Hematopoietic multipotent progenitor cell (in vitro differentiated cells): Measurements from ENCODE around the gene MRPL43. TPM values are rescaled to one million over a fixed set of nuclear protein-coding genes. Genes with fewer than 3 reads are reported as not detected.

Source experiments
- DNase-seq, 3 donors: peaks; one replicate each; pipeline ENCODE4 v3.0.0-alpha.2; 2011 to 2015; ENCODE audit warnings: low read depth in 2 of 3, low spot score in 2 of 3
- total RNA-seq: library from RNA; depleted of rRNA; stranded (reverse); fragments of >200 nt; gene quantifications from one replicate; pipeline ENCODE4 v1.2.3, GENCODE V29; 2012

MRPL43 gene
- total RNA-seq, 1 donor = 81.6 TPM

DNA sequence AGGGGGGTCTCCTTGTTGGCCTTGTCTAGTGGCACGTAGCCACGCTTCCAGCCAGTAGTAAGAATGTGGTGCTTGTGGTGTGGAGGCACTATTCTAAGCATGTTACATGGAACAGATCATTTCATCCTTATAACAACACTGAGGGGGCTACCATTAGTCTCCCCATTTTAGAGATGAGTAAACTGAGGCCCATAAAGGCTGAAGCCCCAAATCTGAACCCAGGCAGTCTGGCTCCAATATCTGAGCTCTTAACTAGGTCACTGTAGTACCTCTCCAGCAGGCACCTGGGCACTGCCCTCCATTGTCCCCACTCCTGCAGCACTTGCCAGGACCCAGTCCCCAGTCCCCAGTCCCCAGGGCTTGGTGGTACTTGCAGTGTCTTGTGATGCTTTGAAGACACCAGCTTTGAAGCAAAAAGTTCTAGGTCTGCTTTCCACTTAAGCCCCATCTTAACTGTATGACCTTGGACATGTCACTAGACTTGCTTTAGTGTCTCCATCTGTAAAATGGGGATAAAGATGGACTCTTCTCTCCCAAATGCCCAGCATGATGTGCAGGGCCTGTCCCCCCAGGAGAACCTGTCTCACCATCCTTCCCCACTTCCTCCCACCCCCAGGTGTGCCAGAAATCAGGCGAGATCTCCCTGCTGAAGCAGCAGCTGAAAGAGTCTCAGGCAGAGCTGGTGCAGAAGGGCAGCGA, 18.7 kb upstream of the MRPL43 start:
- no peak for DNase-seq

DNA sequence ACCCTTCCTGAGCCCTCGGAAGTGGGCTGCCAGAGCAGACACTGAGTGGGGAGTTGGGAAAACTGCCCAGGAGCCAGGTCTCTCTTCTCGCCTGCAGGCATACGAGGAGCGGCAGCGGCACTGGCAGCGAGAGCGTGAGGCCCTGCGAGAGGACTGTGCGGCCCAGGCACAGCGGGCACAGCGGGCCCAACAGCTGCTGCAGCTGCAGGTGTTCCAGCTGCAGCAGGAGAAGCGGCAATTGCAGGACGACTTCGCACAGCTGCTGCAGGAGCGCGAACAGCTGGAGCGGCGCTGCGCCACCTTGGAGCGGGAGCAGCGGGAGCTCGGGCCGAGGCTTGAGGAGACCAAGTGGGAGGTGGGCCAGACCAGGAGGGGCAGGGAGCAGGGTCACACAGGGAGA, 18.1 kb upstream of the MRPL43 start:
- no peak for DNase-seq

DNA sequence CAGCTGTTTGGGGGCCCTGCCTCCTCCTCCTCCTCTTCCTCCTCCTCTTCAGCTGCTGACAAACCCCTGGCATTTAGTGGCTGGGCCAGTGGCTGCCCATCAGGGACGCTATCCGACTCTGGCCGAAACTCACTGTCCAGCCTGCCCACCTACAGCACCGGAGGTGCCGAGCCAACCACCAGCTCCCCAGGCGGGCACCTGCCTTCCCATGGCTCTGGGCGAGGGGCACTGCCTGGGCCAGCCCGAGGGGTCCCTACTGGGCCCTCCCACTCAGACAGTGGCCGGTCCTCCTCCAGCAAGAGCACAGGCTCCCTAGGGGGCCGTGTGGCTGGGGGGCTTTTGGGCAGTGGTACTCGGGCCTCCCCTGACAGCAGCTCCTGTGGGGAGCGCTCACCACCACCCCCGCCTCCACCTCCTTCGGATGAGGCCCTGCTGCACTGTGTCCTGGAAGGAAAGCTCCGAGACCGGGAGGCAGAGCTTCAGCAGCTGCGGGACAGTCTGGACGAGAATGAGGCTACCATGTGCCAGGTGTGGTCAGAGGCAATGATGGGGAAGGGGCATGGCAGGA, 16.4 kb upstream of the MRPL43 start:
- no peak for DNase-seq

DNA sequence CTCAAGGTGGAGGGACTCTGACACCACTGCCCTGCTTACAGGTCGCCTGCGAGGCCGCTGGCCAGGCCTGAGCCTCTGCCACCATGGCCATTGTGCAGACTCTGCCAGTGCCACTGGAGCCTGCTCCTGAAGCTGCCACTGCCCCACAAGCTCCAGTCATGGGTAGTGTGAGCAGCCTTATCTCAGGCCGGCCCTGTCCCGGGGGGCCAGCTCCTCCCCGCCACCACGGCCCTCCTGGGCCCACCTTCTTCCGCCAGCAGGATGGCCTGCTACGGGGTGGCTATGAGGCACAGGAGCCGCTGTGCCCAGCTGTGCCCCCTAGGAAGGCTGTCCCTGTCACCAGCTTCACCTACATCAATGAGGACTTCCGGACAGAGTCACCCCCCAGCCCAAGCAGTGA, 15.2 kb upstream of the MRPL43 start:
- DNase-seq = no peak

DNA sequence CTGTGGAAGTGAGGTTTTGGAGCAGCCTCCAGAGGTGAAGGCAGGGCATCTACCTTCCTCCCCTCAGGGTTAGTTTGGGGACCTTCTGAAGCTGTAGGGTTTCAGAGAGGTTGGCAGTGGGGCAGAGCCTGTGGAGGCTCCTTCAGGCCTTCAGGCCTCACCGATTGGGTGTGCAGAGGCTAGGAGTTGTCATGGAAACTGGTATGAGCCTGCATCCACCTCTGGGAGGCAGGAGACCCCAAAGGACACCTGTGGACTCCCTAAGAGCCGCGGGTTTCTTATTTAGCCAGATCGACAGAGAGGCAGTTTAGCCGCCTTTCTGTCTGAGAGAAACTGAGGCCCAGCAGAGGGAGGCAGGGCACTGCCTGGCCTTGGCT, 14.3 kb upstream of the MRPL43 start:
- no peak for DNase-seq

DNA sequence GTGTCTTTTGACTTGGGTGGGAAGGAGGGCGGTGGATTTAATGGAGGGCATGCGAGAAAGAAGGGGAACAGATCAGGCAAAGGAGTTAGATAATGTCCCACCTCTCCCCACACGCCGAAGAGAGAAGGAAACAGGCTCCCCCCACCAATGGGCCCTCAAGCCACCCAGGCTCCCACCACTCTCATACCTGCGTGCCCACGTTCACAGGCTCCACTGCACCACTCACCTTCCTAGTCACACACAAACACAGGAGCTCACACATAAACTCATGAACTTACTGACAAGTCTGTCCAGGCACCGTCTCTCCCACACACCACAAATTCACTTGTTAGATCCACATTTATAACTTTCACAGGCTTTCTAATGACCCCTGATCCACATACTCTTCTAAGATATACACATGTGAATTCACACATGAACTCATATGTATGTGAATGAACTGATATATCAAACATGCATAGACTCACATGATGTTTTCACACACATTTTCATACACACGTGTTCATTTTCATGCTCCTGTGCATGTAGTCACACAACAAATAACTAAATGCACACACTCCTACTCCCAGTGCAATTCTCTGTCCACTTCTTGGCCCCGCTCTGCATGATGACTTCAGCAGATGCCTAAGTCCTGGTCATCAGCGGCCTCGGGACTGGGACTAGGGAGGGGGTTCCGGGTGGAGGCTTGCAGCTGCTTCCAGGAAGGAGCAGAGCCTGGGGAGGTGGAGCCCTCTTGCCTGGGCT, 13.8 kb upstream of the MRPL43 start:
- DNase-seq = peak in 1 of 3 donors; percentile 31

DNA sequence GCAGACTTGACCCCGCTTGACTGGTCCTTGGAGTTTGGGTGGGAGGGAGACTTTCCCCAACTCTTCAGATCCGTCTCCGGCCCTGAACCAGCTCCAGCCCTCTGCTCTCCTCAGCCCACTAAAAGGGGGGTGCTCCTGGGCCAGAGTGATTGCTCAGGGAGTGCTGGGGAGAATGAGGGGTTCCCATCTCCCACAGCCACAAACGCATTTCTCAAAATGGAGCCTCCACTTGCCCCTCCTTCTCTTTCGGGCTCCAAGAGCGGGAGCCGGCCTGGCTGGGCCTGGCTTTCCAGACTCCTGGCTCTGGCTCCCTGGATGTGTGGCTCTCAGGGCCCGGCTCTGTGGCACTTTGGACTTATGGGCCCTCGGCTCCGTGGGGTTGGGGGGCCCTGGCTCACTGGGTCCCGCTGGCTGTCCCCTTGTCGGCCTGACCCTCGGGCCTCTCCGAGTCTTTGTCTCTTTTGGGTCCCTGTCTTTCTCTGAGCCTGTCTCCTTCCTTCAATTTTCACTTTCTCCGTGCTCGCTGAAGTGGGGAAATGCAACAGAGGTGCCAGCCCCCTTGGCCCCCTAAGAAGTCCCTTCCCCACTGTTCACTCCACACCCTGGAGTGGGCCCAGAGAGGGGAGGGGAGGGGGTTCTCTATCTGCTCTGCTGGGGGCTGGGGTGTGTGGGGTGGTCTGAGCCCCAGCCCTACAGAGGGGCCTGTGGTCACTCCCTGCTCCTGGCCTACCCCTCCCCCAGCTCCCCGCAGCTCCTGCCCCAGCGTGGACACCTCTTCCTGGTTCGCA, 13.0 kb upstream of the MRPL43 start:
- DNase-seq = peak in 1 of 3 donors; percentile 25

DNA sequence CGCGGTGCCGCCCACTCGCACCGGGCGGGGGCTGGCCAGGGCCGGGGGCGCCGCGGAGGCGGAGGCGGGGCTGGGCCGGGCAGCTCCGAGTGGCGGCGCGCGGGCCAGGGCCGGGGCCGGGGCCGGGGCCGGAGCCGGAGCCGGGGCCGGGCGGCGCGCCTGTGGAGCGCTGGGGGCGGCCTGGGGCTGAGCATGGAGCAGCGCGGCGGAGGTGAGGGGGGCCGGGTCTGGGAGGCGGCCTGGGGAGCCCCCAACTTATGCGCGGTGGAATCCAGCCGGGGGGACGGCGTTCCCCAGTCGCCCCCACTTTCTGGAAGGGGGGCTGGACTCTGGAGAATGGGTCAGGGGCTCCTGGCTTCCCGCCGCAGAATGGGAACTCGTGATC, 12.4 kb upstream of the MRPL43 start, which contains the start of gene LZTS2:
LZTS2 (plus strand) TSS at position 67 of the 385 bp plus-strand sequence. CDS start 2,731 bp downstream, outside the sequence.
- DNase-seq = no peak

DNA sequence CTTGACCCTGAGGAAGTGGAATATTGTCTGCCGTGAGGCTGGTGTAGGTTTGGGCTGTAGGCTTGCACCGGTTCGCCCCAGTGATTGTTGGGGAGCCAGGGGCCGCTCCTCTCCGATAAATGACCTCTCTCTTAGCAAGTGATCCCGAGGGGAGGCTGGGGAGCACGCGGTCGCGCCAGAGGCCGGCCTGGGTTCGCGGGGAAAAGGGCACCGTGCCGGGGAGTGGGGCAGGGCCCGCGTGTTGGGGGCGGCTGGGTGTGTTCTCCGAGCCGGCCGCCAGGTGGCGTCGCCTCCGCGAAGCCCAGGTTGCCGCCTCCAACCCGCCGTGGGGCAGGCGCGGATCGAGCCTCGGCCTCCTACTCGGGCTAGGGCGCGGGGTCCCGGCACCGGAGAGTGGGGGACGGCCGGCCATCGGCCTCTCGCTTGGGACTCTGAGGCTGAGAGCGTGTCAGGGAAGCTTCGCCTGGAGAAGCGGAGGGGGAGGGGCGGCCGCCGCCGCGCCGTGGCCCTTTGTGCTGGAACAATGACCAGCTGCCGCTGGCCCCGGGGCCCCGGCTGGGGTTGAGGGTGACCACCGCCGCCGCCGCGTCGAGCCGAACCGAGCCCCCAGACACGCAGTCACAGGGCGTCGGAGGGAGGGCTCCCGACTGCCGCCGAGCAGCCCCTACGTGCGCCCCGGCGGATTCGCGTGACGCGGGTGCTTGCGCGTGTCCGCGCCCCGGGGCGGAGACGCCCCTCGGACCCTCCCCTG, 11.9 kb upstream of the MRPL43 start:
- DNase-seq = peak; percentile 70 to 80 (median 72)

DNA sequence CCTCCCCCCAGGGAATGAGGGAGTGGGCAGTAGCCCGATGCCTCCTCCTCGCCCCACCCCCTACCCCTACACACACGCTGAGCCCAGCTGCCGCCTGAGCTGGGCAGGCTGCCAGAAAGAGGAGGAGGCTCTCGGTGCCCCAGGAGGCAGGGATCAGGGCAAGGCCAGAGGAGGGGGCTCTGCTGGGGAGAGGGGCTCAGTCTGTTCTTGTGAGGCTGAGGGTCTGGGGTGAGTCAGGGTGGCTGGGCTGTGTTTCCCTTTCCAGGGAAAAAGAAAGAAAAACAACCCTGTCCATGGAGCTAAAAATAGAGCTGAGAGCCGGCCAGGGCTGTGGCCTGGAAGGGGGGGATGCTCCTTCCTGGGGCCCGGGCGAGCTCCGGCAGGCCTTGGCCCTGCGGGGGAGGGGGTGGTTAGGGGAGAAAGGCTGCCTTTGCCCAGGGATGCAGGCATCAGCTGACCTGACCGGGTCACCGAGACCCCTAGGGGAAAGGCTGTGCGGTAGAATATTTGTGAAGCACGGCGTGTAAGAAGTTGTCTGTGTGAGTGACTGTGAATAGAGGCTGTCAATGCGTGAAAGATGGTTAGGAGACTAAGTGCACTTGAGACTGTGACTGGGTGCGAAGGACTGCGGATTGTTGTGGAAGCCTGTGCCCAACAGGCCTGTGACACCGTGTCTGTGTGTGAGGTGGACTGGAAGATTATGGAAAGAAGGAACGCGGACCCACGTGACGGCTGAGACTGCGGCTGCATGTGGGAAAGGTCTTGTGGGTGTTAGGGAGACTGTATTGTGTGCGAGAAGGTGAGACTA, 11.1 kb upstream of the MRPL43 start:
- peak; percentile 52 to 83 (median 80) for DNase-seq

DNA sequence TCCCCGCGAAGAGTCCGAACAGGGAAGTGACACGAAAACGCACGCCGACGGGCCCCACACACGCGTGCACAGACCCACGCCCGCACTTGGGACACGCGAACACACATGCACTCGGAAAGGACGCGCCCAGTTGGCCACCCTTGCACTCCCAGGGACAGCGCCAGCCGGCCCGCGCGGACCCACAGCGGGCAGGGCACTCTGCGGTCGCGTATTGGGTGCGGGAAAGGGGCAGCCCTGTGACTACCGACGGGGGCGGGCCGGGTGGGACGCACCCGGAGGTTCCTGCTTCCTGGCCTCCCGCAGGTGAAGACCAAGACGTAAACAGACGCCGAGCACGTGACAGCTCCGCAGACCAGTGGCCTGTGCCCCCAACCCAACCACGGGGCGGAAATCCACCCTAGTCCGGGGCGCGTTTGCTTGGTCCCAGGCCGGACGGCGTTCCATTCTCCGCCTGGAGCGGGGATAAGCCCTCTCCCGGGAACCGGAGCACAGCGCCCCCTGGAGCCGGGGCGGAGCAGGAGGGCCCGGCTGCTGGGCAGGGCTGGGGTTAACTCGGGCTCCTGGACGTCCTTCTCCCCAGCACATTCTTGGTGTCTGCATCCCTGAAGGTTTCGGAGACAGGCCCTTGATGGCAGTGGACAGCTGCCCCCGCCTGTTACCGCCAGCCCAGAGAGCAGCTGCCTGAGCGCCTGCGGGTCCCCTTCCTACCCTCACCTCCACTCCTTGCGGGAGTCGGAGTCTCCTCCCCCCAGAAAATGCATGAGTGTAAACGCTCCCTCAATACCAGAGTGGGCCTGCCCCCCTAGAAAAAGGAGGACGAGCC, 10.3 kb upstream of the MRPL43 start:
- peak; percentile 46 to 63 (median 61) for DNase-seq

DNA sequence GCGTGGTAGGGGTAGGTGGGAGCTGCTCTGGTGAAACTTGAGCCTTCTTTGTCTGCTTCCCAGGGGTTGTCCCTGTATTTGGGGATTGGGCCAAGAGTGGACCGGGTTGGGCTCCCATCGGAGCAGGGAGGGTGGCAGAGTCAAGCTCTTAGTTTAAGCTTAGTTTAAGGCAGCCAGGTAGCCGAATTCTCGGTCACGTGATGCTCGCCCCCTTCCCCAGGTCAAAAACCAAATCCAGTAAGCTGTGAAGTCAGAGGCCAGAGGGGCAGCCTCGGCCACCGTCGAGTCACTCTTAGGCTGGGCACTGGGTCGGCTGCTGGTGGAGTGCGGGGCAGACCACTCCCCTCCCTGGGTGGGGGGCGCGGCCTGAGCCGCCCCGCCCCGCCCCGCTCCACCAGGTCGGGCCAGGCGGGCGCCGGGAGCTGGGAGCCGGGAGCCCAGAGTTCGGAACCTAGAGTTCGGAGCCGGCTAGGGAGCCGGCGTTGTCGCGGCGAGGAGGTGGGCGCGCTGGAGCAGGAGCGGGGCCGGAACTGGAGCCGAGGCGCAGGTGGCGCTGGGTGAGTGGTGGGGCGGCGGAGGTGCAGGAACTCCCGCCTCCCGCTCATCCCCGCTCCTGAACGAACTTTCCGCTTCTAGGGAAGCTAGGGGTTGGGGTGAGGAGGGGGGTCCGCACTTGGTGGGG, 9.5 kb upstream of the MRPL43 start:
- DNase-seq = no peak

DNA sequence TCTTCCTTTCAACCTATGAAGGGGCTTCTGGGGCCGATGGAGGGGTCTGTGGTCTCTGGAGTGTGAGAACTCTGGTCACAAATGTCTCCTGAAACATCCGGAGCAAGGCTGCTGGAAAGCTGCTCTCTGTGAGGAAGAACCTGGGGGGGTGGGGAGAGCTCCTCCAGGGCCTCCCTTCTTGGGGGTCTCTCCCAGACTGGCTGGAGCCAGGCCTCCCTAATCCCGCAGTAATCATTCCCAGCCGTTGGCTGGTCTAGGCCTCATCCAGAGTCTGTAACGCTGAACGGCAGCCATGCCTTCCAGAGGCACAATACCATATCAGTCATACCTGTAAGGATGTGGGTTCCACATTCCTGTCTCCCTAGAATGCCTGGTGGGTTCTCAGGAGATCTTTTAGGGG, 7.9 kb upstream of the MRPL43 start:
- no peak for DNase-seq

DNA sequence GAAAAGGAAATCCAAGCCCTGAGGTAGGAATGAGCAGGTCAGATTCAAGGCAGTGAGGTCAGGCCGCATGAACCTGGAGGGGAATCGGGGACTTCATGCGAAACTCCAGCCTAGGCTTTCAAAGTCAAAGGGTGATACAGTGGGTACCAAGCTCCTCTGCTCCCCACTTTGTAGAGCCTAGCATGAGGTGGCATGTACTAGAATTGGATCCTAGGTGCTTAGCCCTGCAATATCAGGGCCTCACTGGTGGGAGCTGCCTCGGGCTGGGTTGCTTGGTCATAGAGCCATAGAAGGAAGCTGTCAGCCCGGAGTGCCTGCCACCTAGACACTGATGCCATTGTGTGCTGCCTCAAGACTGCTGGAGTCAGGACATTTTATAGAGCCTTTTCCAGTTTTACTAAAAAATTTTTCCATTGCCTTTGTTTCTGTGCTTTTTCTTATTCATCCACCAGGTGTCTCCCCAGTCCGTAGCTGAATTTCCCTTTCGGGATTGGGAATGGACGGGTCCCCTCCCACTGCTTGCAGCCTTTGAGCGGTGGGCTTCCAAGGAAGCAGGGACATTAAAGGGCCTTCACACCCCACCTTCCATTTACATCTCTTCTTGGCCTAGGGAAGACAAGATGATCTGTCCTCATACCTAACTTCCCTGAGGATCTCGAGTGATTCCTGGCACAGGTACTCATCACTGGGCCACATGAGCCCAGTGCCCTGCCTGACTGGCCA, 6.8 kb upstream of the MRPL43 start:
- DNase-seq = peak in 1 of 3 donors; percentile 16

DNA sequence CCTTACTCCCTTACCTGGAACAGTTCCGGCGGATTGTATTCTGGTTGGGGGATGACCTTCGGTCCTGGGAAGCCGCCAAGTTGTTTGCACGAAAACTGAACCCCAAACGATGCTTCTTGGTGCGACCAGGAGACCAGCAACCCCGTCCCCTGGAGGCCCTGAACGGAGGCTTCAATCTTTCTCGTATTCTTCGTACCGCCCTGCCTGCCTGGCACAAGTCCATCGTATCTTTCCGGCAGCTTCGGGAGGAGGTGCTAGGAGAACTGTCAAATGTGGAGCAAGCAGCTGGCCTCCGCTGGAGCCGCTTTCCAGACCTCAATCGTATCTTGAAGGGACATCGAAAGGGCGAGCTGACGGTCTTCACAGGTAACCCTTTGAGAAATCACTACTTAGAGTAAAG, 1.8 kb upstream of the MRPL43 start:
- no peak for DNase-seq

DNA sequence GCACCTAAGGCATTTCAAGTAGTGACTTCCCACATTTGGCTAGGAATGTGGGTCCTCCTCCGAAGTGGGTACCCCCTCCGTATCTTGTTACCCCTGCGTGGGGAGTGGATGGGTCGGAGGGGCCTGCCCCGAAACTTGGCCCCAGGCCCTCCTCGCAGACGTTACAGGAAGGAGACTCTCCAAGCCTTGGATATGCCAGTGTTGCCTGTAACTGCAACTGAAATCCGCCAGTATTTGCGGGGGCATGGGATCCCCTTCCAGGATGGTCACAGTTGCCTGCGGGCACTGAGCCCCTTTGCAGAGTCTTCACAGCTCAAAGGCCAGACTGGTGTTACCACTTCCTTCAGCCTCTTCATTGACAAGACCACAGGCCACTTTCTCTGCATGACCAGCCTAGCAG, 869 bp upstream of the MRPL43 start:
- DNase-seq = no peak

DNA sequence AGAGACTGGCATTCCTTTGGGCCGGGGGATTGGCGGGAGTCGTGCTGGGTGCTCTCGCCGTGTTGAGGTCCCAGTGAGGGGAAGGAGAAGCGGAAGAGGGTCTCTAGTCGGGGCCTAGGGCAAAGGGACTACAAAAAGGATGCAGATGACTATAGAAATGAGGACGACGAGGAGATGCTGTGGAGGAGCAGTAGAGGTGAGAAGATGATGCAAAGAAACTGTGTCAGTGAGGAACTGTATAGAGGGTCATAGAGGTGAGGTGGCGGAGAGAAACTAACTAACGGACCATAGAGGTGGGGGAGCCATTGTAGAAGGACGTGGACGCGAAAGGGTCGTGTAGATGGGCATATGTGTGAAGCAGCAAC, 370 bp upstream of the MRPL43 start:
- DNase-seq = no peak

DNA sequence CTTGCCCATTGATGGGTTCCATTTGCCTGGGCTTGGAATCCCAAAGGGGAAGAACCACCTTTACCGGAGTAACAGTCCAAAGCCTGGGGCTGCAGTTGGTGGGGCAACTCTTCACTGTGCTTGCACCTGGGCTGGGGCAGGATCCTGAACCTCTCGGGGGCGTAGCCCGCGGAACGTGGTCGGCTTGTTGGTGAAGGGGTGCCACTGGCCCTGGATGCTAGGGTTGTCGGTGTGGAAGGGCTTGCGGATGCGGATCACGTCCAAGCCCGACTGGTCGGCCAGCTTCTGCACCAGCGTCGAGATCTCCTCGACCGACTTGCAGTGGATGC, 710 bp downstream of the MRPL43 start:
- DNase-seq = no peak
